ENCODE data around the gene IARS1. TPM values are rescaled to one million over a fixed set of nuclear protein-coding genes. Genes with fewer than 3 reads are reported as not detected.

IARS1 gene
- total and polyA plus RNA-seq, 2 of the 13 experiments (the other 11 are each of a cell fraction or from before 2014, with no cell fraction given) = 55.9 to 185 TPM

GRCh38 chr9:92293452-92294296 is at the start of gene IARS1 (continued):
- peak; percentile 82 for TF ChIP-seq CREB1 (IDR thresholded peaks at IDR 0.05)
- peak; percentile 93 for TF ChIP-seq CREB1 (CRISPR knock-in tag; IDR thresholded peaks at IDR 0.05)
- no peak for TF ChIP-seq ZNF207 (IDR thresholded peaks at IDR 0.05; ENCODE audit: borderline replicate concordance)
- TF ChIP-seq ZNF607 (CRISPR knock-in tag; IDR thresholded peaks at IDR 0.05; ENCODE audit: borderline replicate concordance) = peak; percentile 87
- TF ChIP-seq MTA1 (CRISPR knock-in tag; IDR thresholded peaks at IDR 0.05; ENCODE audit: borderline replicate concordance) = peak; percentile 91
- no peak for TF ChIP-seq TERF1 (CRISPR knock-in tag; IDR thresholded peaks at IDR 0.05)
- peak; percentile 94 for TF ChIP-seq SATB2 (CRISPR knock-in tag; IDR thresholded peaks at IDR 0.05)
- peak; percentile 80; the same call in 1 of the 2 replicates for TF ChIP-seq ZNF224 (CRISPR knock-in tag; IDR thresholded peaks at IDR 0.05)
- TF ChIP-seq TGIF2 (CRISPR knock-in tag; IDR thresholded peaks at IDR 0.05) = peak; percentile 97
- TF ChIP-seq MED13 (CRISPR knock-in tag; IDR thresholded peaks at IDR 0.05) = peak; percentile 93
- peak; percentile 74; the same call in 1 of the 2 replicates for TF ChIP-seq ZNF430 (CRISPR knock-in tag; IDR thresholded peaks at IDR 0.05)
- TF ChIP-seq ZBTB46 (CRISPR knock-in tag; IDR thresholded peaks at IDR 0.05; ENCODE audit: borderline replicate concordance) = 0 out of 2 replicates have a peak, but pooled peaks have one; percentile 73
- TF ChIP-seq ZUFSP (CRISPR knock-in tag; IDR thresholded peaks at IDR 0.05; ENCODE audit: borderline replicate concordance) = no peak
- no peak for TF ChIP-seq ZEB1 (IDR thresholded peaks at IDR 0.05; ENCODE audit: insufficient replicate concordance, low read depth)
- no peak for TF ChIP-seq SRSF9 (IDR thresholded peaks at IDR 0.05; ENCODE audit: borderline replicate concordance, insufficient read depth, low read depth, low read length, poor library complexity, severe bottlenecking)
- peak; percentile 76; the same call in 1 of the 2 replicates for TF ChIP-seq ZNF12 (CRISPR knock-in tag; IDR thresholded peaks at IDR 0.05)
- no peak for TF ChIP-seq FOXP1 (IDR thresholded peaks at IDR 0.05)
- TF ChIP-seq FOXP1 (CRISPR knock-in tag; IDR thresholded peaks at IDR 0.05) = 0 out of 2 replicates have a peak, but pooled peaks have one; percentile 15
- no peak for TF ChIP-seq TRIM22 (IDR thresholded peaks at IDR 0.05)
- TF ChIP-seq ZNF691 (CRISPR knock-in tag; IDR thresholded peaks at IDR 0.05; ENCODE audit: borderline replicate concordance, low read depth) = peak; percentile 90; the same call in 1 of the 2 replicates
- TF ChIP-seq SNAI1 (CRISPR knock-in tag; IDR thresholded peaks at IDR 0.05; ENCODE audit: borderline replicate concordance) = no peak
